Gastrocnemius medialis (tissue), 4 donors: Measurements from ENCODE around the gene MRPL38. TPM values are rescaled to one million over a fixed set of nuclear protein-coding genes. Genes with fewer than 3 reads are reported as not detected.

ENCODE experiments used
- ATAC-seq, 2 donors: fragments of 150-250 bp; one replicate each; pipeline ENCODE4 v1.9.1; 2016
- DNase-seq, 2 donors: peaks; one replicate each; pipeline ENCODE4 v3.0.0-alpha.2; 2019
- H3K27ac ChIP-seq, 4 donors: fragments of 200-600 bp; sonication (generic); 1 replicate in 1 of 4; 2 replicates in 3 of 4; pipeline ENCODE4 v1.5.1; 2016 to 2018; ENCODE audit warnings: mild to moderate bottlenecking in 2 of 4, moderate library complexity in 1 of 4
- H3K27me3 ChIP-seq, 3 donors: fragments of 200-600 bp; sonication (generic) in 2 of 3; 1 replicate in 1 of 3; 2 replicates in 2 of 3; pipeline versions ENCODE4 v1.5.1 to v1.6.0; 2016 to 2019; ENCODE audit warnings: mild to moderate bottlenecking in 1 of 3, moderate library complexity in 1 of 3
- H3K36me3 ChIP-seq, 2 donors: fragments of 200-600 bp; sonication (generic) in 1 of 2; one replicate each; pipeline ENCODE4 v1.5.1; 2017 to 2018
- H3K4me1 ChIP-seq, 2 donors: fragments of 200-600 bp; sonication (generic) in 1 of 2; one replicate each; pipeline ENCODE4 v1.5.1; 2016 to 2017; ENCODE audit warnings: mild to moderate bottlenecking in 2 of 2
- H3K4me3 ChIP-seq, 4 donors: fragments of 200-600 bp; sonication (generic) in 3 of 4; 1 replicate in 1 of 4; 2 replicates in 3 of 4; pipeline ENCODE4 v1.5.1; 2016 to 2019; ENCODE audit warnings: mild to moderate bottlenecking in 2 of 4
- H3K9me3 ChIP-seq, 3 donors: fragments of 200-600 bp; sonication (generic) in 2 of 3; 1 replicate in 1 of 3; 2 replicates in 2 of 3; pipeline ENCODE4 v1.5.1; 2016 to 2019
- CTCF ChIP-seq, 5 experiments: fragments of 450-650 bp in 3 of 5; fragments of 200-600 bp in 2 of 5; sonication (generic) in 2 of 5; IDR thresholded peaks in 4 of 5; conservative IDR thresholded peaks in 1 of 5; 1 replicate in 4 of 5; 2 replicates in 1 of 5; pipeline ENCODE4 v1.5.1; 2016 to 2019; ENCODE audit warnings: antibody characterized with exemption in 5 of 5, mild to moderate bottlenecking in 3 of 5, moderate library complexity in 3 of 5
- POLR2A ChIP-seq, 2 donors: fragments of 450-650 bp; IDR thresholded peaks; one replicate each; pipeline ENCODE4 v1.6.1; 2017; ENCODE audit warnings: antibody characterized with exemption in 2 of 2, mild to moderate bottlenecking in 2 of 2, moderate library complexity in 2 of 2
- in situ Hi-C, 4 donors: fragments of 200-750 bp; cut with MboI; loops; one replicate each; pipeline versions ENCODE4 v1.15.0 to v1.8.0; 2017; ENCODE audit warnings: low sequenced_read_pairs in 4 of 4
- intact Hi-C: fragments of 100-400 bp; cut with DNase I; formaldehyde crosslinking; loops from one replicate; pipeline ENCODE4 v1.15.1; 2023; ENCODE audit warnings: low total_unique reads
- total RNA-seq, 4 donors: library from RNA; depleted of rRNA; stranded (reverse); fragments of >200 nt; gene quantifications; one replicate each; pipeline versions ENCODE4 v1.1.0 to v1.2.3, GENCODE V29; 2016

Gene MRPL38
- total RNA-seq, 4 donors from 2014 or later = 29.9 to 86.7 (median 53.1) TPM

DNA sequence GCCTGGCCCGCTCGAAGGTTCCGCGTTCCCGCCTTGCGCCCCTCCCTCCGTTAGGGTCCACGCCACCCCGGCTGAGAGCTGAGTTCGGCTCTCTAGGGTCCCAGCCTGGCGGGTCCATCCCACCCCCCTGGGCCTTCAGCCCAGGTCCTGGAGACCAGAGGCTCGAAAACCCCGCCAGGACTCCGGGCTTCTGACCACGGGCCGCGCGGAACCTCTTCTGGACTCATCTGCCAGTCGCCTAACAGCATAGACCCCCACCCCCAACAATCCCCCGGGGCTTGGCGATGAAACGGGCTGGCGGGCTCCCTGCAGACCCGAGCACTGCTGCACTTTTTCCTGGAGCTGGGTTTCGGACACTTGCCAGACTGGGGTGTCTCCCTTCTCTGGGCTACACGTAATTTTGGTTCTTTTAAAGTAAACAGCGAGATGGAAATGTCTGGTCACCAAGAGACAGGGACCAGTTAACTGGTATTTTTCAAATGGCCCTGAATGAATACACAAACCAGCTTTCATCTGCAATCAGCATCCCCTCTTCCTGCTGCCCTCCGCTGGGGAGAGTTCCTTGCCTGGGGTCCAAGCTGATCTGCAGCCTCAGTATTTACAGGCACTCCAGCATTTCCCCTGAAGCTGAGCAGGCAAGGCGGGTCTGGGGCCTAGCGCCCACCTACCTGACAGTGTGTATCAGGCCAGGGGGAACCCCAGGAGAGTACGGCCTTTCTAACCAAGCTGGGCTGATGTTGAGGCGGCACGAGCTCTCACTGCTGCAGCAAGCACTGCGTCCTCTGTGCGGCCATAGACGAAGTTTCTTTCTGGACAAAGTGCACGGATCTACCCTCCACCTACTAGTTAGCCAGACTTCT, 7.3 kb downstream of the MRPL38 start:
- intact Hi-C loops (loop anchor here (5.0 kb wide), 2 partner anchors 115 to 130 kb away; partner anchors contain the start of genes GALK1 and UNK), in situ Hi-C loops (loop anchor here in 1 of 4 donors (25.0 kb wide), 1 partner anchor 135 kb away; the partner anchor contains the start of gene GALK1)
- no peak for TF ChIP-seq CTCF (IDR thresholded peaks at IDR 0.05 in 4 of 5, conservative IDR thresholded peaks at IDR 0.05 in 1 of 5)
- peaks cover 0 to 40% of the 10 kb centered on the region in 2 donors for H3K36me3 ChIP-seq
- DNase-seq (peak in 1 of 2 donors; percentile 37), ATAC-seq (no peak)
- H3K27ac ChIP-seq = peak overlapping the region; percentile 80 to 96 (median 92)
- peak overlapping the region; percentile 60 to 72 (median 64) for H3K4me3 ChIP-seq
- no peaks in the 10 kb centered on the region for H3K27me3 ChIP-seq
- H3K9me3 ChIP-seq = no peaks in the 10 kb centered on the region
- peaks cover 16 to 28% of the 10 kb centered on the region in 2 donors for H3K4me1 ChIP-seq

GRCh38 chr17:75896415-75897159, 8.1 kb downstream of the MRPL38 start, which contains the start of gene TRIM65:
TRIM65 (minus strand) TSS chr17:75896951; CDS start chr17:75896937, 14 bp downstream.
- TF ChIP-seq CTCF (IDR thresholded peaks at IDR 0.05 in 4 of 5, conservative IDR thresholded peaks at IDR 0.05 in 1 of 5) = peak in 4 of 5 experiments; percentile 19 to 65 (median 50)
- TF ChIP-seq POLR2A (IDR thresholded peaks at IDR 0.05) = peak; percentile 80 to 81
- peaks cover 16 to 28% of the 10 kb centered on the region in 2 donors for H3K4me1 ChIP-seq
- no peaks in the 10 kb centered on the region for H3K9me3 ChIP-seq
- peaks cover 0 to 34% of the 10 kb centered on the region in 2 donors for H3K36me3 ChIP-seq
- intact Hi-C loops = loop anchor here (1.0 to 5.0 kb wide), 4 partner anchors 19 to 129 kb away; partner anchors contain the start of genes GALK1 and UNK
- ATAC-seq (peak; percentile 85 to 86), DNase-seq (peak; percentile 76 to 82)
- in situ Hi-C loops = loop anchor here in 1 of 4 donors (25.0 kb wide), 1 partner anchor 134 kb away; the partner anchor contains the start of gene GALK1
- H3K27ac ChIP-seq = peak within 1 kb of the TSS; percentile 80 to 96 (median 92)
- no peaks in the 10 kb centered on the region for H3K27me3 ChIP-seq
- H3K4me3 ChIP-seq = peak within 1 kb of the TSS; percentile 60 to 72 (median 64)

GRCh38 chr17:75895370-75896155, 9.1 kb downstream of the MRPL38 start:
- intact Hi-C loops = loop anchor here (1.0 to 5.0 kb wide), 4 partner anchors 18 to 128 kb away; partner anchors contain the start of genes GALK1 and UNK
- H3K27ac ChIP-seq = peak overlapping the region; percentile 80 to 96 (median 92)
- TF ChIP-seq CTCF (IDR thresholded peaks at IDR 0.05 in 4 of 5, conservative IDR thresholded peaks at IDR 0.05 in 1 of 5) (peak; percentile 21 to 44 (median 22)), POLR2A (IDR thresholded peaks at IDR 0.05) (no peak)
- peaks cover 16 to 28% of the 10 kb centered on the region in 2 donors for H3K4me1 ChIP-seq
- peaks cover 0 to 32% of the 10 kb centered on the region in 2 donors for H3K36me3 ChIP-seq
- peak overlapping the region; percentile 60 to 72 (median 64) for H3K4me3 ChIP-seq
- DNase-seq (no peak), ATAC-seq (peak; percentile 6 to 16)
- no peaks in the 10 kb centered on the region for H3K27me3 ChIP-seq
- no peaks in the 10 kb centered on the region for H3K9me3 ChIP-seq
- in situ Hi-C loops = loop anchor here in 1 of 4 donors (25.0 kb wide), 1 partner anchor 133 kb away; the partner anchor contains the start of gene GALK1
